Panc1 (cell line): Measurements from ENCODE around the gene TMEM239. TPM values are rescaled to one million over a fixed set of nuclear protein-coding genes. Genes with fewer than 3 reads are reported as not detected.

Source experiments
- ATAC-seq: fragments of 200-7000 bp; cut with Tn5 transposase; 2 replicates; pipeline ENCODE4 v1.9.1; 2020; ENCODE audit warnings: mild to moderate bottlenecking, moderate library complexity
- BruUV-seq: library from RNA; stranded (reverse); fragments of 400-500 nt; replicated peaks from 2 replicates; lab custom pipeline; 2021; lab: Mats Ljungman, UMichigan
- CTCF ChIA-PET: fragments of 300-600 bp; sonication (Branson Sonifier 250); formaldehyde crosslinking; loops from one replicate; lab custom pipeline; 2022; ENCODE audit warnings: antibody characterized with exemption; lab: Charles Lee
- POLR2A ChIA-PET: fragments of 300-600 bp; sonication (Branson Sonifier 250); formaldehyde crosslinking; loops from one replicate; lab custom pipeline; 2022; ENCODE audit warnings: antibody characterized with exemption; lab: Charles Lee
- DNase-seq: peaks from one replicate; pipeline ENCODE4 v3.0.0-alpha.2; 2010; ENCODE audit warnings: low read depth, low spot score
- H3K27ac ChIP-seq: 2 replicates; pipeline ENCODE4 v1.5.1; 2011; ENCODE audit warnings: mild to moderate bottlenecking, low read length, inconsistent platforms
- H3K27me3 ChIP-seq: fragments of 200-500 bp; sonication (Bioruptor generic); 2 replicates; pipeline ENCODE4 v1.6.0; 2014; ENCODE audit warnings: low read length, inconsistent platforms; ENCODE audit not compliant: control insufficient read depth, insufficient read depth
- H3K36me3 ChIP-seq: fragments of 200-500 bp; sonication (Bioruptor generic); 2 replicates; pipeline ENCODE4 v1.5.1; 2014; ENCODE audit warnings: inconsistent platforms, mild to moderate bottlenecking, low read length, moderate library complexity; ENCODE audit not compliant: control insufficient read depth, insufficient read depth
- H3K4me1 ChIP-seq: 2 replicates; pipeline ENCODE4 v1.5.1; 2011; ENCODE audit warnings: inconsistent platforms, mild to moderate bottlenecking, low read length, moderate library complexity; ENCODE audit not compliant: control insufficient read depth, insufficient read depth
- H3K4me3 ChIP-seq, 2 experiments: 2 replicates each; pipeline ENCODE4 v1.5.1; 2011 to 2012; ENCODE audit warnings: low read depth in 2 of 2, low read length in 2 of 2, mild to moderate bottlenecking in 2 of 2, inconsistent platforms in 1 of 2, moderate library complexity in 1 of 2
- H3K9me3 ChIP-seq: fragments of 200-500 bp; sonication (Bioruptor generic); 2 replicates; pipeline ENCODE4 v1.5.1; 2014; ENCODE audit warnings: low read depth, mild to moderate bottlenecking, inconsistent platforms, low read length, moderate library complexity; ENCODE audit not compliant: control insufficient read depth, insufficient read depth
- CTCF ChIP-seq: fragments of 450-650 bp; IDR thresholded peaks from 2 replicates; pipeline ENCODE4 v1.5.1; 2017; ENCODE audit warnings: mild to moderate bottlenecking
- POLR2AphosphoS5 ChIP-seq: IDR thresholded peaks from 2 replicates; pipeline ENCODE4 v1.6.1; 2012; ENCODE audit warnings: mild to moderate bottlenecking, low read depth, low read length, moderate library complexity
- SIN3A ChIP-seq: IDR thresholded peaks from 2 replicates; pipeline ENCODE4 v1.6.1; 2012; ENCODE audit warnings: low read depth, mild to moderate bottlenecking, low read length, moderate library complexity, borderline replicate concordance; ENCODE audit not compliant: insufficient read depth
- TCF7L2 ChIP-seq: IDR thresholded peaks from 2 replicates; pipeline ENCODE4 v1.6.1; 2011; ENCODE audit warnings: mild to moderate bottlenecking, low read depth, low read length, inconsistent platforms
- in situ Hi-C: cut with HindIII; loops from 2 replicates; pipeline ENCODE4 v1.10.0; 2016; ENCODE audit warnings: low sequenced_read_pairs, low pct_unique_long_range_greater_than_20kb
- intact Hi-C: fragments of 100-400 bp; cut with micrococcal nuclease; formaldehyde crosslinking; loops from one replicate; pipeline ENCODE4 v1.10.0; 2022; ENCODE audit not compliant: unreplicated experiment
- total RNA-seq: library from RNA; stranded (reverse); gene quantifications from one replicate; pipeline ENCODE4 v1.2.1, GENCODE V29; 2021; ENCODE audit not compliant: unreplicated experiment
- TF ChIP-seq, protein P1 (sequence below), 2 experiments: IDR thresholded peaks; 2 replicates each; pipeline ENCODE4 v1.6.1; 2011 to 2012; ENCODE audit warnings: low read depth in 2 of 2, control low read depth in 1 of 2, low read length in 1 of 2, mild to moderate bottlenecking in 1 of 2, moderate library complexity in 1 of 2; ENCODE audit not compliant: insufficient read depth in 1 of 2

TMEM239 gene
- total RNA-seq, 1 experiment from 2014 or later: not detected

- Histone ChIP-seq H3K36me3 (no peaks in the 10 kb centered on the region), H3K27me3 (peaks cover 4% of the 10 kb centered on the region; the same call in 1 of the 2 replicates), H3K4me3 (no peak overlapping the region), H3K4me1 (no peaks in the 10 kb centered on the region), H3K9me3 (no peaks in the 10 kb centered on the region), H3K27ac (no peak overlapping the region)
- BruUV-seq: no TSS peak
- DNase-seq: no peak
- intact Hi-C loops: no loop called here
- ATAC-seq: no peak
- POLR2A ChIA-PET: no interaction called here
- CTCF ChIA-PET: no interaction called here
- TF ChIP-seq POLR2AphosphoS5 (no peak), TCF7L2 (no peak), SIN3A (no peak), CTCF (no peak)
- TF ChIP-seq, protein P1, sequence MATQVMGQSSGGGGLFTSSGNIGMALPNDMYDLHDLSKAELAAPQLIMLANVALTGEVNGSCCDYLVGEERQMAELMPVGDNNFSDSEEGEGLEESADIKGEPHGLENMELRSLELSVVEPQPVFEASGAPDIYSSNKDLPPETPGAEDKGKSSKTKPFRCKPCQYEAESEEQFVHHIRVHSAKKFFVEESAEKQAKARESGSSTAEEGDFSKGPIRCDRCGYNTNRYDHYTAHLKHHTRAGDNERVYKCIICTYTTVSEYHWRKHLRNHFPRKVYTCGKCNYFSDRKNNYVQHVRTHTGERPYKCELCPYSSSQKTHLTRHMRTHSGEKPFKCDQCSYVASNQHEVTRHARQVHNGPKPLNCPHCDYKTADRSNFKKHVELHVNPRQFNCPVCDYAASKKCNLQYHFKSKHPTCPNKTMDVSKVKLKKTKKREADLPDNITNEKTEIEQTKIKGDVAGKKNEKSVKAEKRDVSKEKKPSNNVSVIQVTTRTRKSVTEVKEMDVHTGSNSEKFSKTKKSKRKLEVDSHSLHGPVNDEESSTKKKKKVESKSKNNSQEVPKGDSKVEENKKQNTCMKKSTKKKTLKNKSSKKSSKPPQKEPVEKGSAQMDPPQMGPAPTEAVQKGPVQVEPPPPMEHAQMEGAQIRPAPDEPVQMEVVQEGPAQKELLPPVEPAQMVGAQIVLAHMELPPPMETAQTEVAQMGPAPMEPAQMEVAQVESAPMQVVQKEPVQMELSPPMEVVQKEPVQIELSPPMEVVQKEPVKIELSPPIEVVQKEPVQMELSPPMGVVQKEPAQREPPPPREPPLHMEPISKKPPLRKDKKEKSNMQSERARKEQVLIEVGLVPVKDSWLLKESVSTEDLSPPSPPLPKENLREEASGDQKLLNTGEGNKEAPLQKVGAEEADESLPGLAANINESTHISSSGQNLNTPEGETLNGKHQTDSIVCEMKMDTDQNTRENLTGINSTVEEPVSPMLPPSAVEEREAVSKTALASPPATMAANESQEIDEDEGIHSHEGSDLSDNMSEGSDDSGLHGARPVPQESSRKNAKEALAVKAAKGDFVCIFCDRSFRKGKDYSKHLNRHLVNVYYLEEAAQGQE (IDR thresholded peaks at IDR 0.05; ENCODE audit: insufficient read depth in 1 of 2, low read depth in 2 of 2, low read length in 1 of 2): no peak
- in situ Hi-C loops: no loop called here
These were observed 32.1 kb upstream of the TMEM239 start for GRCh38 chr20:2783908-2784566.

DNA sequence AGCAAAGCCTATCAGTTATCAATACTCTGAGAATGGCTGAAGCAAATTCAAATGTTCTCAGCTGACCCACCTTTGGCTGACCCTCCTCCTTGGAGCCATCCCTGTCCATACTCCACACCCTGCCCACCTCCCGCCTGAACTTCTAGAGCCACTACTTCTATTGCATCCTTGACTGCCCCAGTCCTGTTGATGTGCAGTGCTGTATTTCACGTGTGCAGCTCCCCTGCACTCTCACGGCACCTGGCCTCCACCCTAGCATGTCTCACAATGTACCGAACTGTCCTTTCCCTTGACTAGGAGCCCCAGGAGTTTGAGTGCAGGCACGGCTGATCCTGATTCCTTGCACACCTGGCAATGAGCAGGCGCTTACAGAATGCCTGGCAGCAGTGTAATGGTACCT is 22.7 kb upstream of the TMEM239 start:
- BruUV-seq: no TSS peak
- H3K4me3 ChIP-seq: no peak overlapping the region
- POLR2A ChIA-PET: no interaction called here
- no peak for TF ChIP-seq SIN3A
- TF ChIP-seq TCF7L2: no peak
- TF ChIP-seq, protein P1 (IDR thresholded peaks at IDR 0.05; ENCODE audit: insufficient read depth in 1 of 2, low read depth in 2 of 2, low read length in 1 of 2): no peak
- no peak for TF ChIP-seq POLR2AphosphoS5
- no peak for TF ChIP-seq CTCF
- no peaks in the 10 kb centered on the region for H3K36me3 ChIP-seq
- no peaks in the 10 kb centered on the region for H3K9me3 ChIP-seq
- in situ Hi-C loops (no loop called here), intact Hi-C loops (no loop called here)
- H3K27me3 ChIP-seq: peaks cover 20% of the 10 kb centered on the region
- H3K4me1 ChIP-seq: no peaks in the 10 kb centered on the region; the same call in 1 of the 2 replicates
- ATAC-seq (no peak), DNase-seq (no peak)
- no peak overlapping the region for H3K27ac ChIP-seq
- CTCF ChIA-PET: no interaction called here
